GM19240 (cell line): ENCODE measurements around the gene LRRN2.

Source experiments
- DNase-seq: peaks from one replicate; pipeline ENCODE4 v3.0.0; 2011; ENCODE audit warnings: low spot score; ENCODE audit not compliant: insufficient read length

The LRRN2 gene

DNA sequence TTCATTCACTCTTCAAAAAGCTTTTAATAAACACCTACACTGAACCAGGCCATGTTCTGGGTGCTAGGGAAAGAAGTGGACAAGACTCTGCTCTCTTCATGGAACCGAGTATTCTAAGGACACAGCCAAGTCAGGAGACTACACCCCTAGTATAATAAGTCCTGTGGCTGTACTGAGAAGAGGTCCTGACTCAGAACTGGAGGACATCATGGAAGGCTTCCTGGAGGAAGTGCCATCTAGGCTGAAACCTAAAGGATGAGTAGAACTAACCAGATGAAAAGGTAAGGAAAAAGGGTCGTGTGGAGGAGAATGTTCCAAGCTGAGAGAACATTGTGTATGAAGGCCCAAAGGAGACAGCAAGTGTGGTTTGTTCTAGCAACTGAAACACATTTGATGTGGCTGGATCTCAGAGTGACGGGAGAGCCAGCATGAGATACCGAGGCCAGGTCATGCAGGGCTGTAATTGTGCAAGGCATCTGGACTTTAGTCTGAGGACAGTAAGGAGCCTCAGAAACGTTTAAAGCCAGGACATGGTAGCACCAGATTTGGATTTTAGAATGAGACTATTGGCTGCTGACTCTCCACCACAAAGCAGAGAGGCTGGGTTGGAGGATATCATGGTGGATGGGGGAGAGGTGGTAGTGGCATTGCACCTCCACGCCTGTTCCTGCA is 82.5 kb downstream of the LRRN2 start:
- no peak for DNase-seq

DNA sequence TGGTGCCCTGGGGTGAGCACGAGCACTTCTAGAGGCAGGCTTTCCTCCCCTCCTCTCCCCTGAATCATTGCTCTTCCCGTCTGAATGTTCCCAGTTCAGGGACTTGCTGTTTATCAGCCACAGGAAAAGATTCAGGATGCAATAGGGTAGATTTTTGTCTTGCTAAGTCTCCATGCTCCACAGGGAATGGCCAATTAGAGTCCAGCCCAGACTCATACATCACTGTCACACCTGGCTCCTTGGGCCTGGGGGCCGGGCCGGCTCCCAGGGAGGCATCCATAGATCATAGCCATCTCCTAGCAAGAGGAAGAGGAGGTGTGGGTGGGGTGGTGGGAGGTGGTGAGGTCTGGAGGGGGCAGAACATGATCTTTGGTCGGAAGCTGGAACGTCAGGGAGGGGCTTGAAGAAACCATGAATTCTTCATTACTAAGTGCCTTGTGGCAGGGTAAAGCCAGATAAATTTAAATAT is 83.4 kb downstream of the LRRN2 start:
- no peak for DNase-seq

DNA sequence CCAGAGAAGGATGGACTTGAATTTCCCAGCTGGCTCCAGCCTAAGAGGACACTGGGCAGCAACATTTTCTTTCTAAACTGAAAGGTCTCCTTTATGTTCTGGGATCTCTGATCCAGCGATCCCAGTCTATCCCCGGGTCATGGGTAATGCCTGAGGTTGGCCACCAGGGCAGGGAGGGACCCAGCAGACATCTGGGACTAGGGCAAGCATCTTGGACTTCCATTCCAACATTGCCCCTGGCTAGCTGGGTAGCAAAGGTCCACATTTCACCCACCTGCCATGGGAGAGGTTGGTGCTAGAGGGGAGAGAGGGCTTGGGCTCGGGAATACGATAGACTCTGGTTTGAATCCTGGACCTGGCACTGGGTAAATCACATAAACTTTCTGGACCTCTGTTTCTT is 84.6 kb downstream of the LRRN2 start:
- no peak for DNase-seq

DNA sequence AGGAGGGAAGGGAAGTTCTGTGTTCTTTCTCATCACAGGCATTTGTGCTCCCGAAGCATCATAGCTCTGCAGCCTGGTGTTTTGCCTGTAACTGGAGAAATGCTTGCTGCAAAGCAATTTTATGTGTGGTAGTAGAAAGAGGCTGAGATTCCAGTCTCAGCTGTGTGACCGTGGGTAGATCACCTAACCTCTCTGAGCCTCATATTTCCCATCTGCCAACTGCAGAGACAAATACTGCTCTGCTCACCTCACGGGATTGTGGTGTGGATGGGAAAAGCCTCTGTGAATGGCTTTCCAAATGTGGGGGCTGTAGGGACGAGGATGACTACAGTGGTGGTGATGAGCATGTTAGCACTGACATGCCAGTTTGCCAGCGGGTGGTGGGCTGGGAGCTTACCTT is 85.3 kb downstream of the LRRN2 start:
- DNase-seq: no peak

DNA sequence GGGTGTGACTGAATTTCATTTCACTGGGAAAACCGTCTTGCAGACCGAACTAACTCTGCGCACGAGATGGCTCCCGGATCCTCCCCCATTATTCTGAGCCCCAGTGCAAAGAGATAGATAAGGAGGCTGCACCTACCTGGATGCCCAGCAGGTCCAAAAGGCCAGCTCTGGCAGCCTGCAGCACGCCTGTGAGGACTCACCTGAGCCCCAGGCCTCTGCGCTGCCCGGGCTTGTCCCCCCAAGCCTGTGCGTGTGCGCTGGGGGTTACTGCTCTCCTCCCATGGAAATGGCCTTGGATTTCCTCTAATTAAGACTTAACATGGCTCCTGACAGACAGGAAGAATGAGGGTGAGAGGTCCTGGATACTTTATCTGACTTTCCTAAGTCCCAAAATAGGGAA is 85.9 kb downstream of the LRRN2 start:
- DNase-seq: no peak

DNA sequence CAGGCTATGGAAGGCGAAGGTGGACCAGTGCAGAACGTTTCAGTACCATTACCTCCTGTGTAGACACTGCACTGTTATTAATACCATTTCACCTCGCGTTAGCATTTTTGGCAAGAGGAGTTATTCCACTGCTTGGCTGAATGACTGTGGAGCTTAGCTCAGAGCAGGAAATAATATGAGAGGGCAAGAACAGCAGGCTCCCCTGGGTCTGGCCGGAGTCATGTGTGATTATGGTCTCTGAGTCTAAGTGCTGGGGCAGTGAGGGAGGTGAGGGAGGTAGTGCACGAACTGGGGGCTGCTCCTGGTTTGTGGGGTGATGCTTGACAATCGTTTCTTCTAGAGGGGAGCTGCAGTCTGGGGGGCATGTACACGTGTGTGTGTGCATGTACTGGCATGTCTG is 86.4 kb downstream of the LRRN2 start:
- DNase-seq: no peak

DNA sequence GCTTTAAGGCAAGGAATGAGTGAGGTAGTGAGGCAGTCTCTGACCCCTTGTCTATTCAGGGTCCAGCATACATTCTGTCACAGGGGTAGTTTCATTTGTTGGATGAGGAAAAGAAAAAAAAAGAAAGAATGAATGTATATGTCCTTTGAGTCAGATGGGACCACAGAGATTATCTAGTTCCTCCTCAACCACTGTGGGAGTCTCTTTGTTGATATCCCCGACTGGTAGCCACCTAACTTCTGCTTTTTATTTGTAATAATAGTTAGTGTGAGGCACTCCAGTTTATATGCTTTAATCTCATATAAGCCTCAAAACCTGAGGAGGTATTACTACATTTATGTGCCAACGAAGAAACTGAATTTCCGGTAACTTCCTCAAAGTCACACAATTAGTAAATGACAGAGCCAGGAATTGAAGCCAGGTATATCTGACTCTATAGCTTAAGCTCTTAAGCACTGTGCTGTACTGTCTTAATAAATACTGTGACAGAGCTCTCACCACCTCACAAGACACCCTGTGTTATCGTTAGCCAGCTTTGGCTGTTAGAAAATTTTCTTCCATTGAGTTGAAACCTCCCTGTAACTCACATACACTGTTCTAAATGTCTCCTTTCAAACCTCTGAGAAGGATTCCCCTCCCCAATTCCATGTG is 87.1 kb downstream of the LRRN2 start:
- DNase-seq: no peak

DNA sequence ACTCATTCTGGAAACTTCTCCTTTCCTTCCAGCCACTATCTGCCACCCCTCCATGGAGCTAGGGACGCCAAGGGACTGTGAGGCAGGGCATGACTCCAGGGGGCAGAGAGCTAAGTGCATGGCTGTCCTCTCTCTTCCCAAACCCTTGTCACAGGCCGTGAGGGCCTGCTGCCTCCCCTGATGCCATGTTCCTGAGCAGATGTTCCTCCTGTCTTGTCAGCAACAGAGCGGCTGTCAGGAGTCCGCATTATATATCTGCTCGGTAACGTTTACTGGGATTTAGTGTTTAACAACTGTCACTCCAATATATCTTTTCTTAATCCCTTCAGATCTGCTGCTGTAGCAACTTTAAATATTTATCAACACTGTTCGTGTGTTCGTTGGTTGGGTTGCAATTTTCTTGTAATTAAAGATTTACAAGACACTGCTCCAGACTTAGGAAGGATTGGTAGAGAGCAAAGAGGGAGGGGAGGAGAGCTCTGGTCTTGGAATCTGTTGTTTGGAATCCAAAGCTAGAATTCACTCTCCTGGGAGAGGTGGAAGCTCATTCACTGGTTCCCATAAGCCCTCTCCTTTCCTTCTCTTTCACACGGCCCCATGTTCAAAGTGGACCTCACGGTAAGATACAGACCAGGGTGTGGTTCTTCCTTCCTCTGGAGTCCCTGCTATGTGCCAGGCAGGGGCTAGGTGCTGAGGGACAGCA is 93.1 kb downstream of the LRRN2 start:
- no peak for DNase-seq

DNA sequence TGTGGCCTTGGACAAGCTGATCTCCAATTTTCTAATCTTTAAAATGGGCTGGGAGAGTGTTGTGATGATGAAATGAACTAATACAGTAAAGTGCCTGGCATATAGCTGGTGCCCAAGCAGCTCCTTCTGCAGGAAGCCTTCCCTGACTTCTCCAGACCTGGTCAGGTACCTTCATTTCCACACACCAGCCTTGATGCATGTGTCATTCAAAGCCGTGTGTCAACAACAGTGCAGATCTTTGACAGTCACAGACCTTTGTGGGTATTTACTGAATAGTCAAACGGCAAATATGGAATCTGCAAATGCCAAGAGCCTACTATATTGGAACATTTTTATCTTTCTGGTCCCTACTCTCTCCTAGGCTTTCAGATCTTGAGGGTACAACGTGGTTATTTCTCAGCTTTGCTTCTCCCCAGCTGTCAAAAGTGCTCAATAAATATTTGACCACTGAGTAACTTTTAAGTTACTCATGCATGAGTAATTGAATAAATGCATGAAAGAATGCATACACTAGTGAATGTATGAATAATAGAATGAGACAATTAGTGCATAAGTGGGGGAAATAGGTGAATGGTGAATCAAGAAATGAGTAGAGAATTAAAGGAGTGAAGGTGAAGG is 94.0 kb downstream of the LRRN2 start:
- DNase-seq: no peak

DNA sequence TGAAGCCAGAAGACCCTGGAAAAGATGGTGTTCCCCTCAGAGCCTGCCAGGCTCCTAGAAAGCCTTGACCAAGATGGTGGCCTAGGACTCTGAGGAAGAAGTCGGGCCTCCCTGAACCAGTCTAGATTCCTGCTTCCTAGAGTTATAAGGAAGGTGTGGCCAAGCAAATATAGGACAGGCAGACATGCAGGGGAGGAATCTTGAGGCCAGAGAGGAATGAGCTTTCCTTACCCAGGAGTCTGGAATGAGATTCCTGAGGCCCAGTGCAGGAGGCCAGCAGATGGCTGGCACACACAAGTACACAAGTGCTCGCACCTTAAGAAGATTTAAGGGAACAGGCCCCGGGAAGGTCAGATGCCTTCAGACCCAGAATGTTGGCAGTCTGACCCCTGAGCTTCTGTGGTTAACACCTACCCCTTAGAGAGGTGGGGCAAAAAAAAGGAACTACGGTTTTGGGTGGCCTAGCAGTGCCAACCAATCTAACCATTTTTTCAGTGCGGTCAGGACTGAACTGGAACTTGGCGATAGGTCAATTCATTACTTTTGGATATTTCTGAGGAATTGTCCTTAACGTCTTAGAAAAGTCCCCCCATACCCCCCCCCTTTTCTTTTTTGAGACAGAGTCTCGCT is 96.0 kb downstream of the LRRN2 start:
- DNase-seq: no peak

DNA sequence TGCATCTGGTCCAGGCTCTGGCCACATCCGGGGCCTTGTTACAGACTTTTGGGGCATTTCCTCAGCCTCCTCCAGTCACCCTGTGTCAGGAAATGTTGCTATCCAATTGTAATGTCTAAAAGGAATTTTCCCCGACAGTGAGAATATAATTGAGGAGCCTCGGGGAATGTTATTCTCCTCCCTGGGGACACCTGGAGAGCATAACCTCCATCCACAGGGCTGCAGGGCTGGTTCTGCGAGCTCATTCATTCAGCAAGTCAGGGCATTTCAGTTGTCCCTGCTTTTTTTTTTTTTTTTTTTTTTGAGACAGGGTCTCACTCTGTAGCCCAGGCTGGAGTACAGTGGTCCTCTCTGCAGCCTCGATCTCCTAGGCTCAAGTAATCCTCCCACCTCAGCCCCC is 96.7 kb downstream of the LRRN2 start:
- DNase-seq: no peak

DNA sequence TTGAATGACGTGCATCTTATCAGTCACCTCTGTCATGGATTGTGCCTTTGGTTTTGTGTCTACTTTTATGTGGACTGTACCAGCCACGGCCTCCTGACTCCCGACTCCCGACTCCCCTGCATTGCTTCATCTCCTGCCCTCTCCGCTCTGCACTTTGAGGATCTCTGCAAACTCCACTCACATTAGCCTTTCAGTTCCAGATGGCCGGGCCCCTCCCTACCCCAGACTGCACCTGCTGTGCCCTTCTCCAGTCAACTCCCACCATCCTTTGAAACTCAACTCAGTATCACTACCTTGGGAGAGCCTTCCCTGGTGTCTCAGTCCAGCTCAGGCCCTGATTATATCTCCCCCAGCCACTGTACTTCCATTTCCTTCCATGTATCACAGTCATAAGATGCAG is 97.9 kb downstream of the LRRN2 start:
- no peak for DNase-seq

DNA sequence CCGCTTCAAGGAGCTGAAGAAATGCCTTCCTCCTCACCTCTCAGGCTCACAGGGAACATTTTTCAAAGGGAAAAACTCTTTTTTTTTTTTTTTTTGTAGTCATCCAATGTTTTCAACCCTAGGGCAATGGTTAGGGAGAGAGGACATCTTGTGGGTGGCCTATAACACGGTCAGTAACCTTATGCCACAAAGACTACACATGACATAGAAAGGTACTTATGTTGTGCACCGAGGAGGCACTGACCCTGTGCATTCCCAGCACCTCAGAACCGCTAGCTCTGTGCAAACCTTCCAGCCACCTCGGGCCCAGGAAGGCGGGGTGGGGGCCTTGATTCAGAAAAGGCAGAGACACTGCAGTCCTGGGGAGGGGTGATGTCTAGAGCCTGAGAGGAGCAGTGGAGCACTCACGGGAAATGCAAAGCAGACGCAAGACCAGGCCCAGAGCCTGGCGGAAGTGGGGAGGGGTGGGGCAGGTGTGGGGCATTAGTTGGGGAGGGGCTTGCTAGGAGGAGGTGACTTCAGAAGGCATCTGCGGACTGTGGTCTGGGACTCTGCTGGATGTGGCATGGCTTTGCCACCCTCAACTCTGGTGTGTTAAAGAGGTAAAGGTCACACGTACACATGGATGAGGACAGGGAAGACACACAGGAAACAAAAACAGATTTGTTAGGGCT is 100.7 kb downstream of the LRRN2 start:
- DNase-seq: no peak

DNA sequence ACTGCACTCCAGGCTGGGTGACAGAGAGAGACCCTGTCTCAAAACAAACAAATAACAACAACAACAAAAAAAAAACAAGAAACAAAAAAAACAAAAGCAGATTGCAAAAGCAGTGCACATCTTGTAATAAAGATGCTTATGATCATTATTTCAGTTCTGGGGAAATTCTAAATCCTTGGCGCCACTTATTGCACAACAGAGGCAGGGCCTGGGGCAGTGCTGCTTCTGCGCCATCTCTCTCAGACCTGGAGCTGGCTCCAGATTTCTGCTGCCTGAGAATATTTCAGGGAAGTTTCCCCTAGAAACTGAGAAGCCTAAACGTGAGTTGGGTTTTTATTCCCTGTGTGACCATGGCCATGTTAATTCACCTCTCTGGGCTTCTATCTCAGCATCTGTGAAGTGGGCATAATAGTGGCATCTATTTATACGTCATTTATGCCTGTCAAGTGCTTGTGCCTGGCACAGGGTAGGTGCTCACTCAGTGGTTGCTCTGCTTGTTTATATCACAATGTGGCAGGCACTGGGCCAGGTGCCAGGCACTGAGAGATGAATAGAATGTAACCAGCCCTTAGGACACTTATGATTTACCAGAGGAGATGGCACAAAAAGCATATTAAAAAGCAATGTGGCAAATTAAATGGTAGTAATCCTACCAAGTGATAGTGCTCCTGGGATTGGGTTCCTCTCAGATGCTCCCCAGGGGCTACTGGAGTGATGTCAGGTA is 101.5 kb downstream of the LRRN2 start:
- no peak for DNase-seq

DNA sequence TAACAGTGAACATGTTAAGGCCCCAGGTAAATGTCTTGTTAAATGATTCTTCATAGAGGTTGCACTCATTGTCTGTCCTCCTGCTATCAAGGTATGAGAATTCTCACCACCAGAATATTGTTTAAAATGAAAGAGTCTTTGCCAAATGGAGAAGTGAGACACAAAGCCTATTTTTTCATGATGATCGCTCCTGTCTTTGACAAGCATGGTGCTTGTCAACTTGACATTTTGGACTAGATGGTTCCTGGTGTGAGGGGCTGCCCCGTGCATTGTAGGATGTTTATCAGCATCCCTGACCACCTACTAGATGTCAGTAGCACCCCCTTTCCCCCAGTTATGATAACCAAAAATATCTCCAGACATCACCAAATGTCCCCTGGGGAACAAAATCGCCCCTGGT is 103.8 kb downstream of the LRRN2 start:
- no peak for DNase-seq

DNA sequence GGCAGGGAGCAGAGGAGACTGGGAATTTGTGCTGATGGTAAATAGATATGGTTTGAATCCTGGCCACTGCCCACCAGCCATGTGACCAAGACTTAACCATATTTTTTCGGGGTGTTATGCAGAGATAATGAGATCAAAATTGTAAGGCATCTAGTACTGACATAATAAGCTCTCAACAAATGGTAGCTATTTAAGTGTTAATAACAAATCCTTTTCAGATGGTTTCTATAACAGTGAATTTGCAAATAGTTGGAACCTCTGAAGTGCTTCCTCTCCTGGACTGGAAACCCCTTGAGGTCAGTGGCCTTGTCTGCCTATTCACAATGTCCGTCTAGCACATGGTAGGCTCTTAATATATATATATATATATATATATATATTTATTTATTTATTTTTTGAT is 104.7 kb downstream of the LRRN2 start:
- no peak for DNase-seq

DNA sequence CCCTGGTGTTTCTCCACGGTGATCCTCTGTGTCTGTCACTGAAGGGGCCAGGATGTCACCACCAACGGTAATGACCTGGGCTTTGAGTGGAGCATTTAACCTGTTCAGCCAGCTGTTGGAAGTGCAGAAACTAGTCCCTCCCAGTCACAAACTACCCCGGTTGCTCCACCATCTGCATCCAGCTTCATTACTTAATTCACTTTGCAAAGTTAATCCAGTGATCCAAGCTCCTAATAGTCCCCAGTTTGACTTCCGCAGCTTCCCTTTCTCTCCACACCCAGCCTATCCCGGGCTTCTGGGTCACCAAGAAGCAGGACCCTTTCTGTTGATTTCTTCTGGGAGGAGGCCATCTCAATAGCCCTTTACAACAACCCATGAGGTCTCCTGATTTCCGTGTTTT is 105.9 kb downstream of the LRRN2 start:
- no peak for DNase-seq

DNA sequence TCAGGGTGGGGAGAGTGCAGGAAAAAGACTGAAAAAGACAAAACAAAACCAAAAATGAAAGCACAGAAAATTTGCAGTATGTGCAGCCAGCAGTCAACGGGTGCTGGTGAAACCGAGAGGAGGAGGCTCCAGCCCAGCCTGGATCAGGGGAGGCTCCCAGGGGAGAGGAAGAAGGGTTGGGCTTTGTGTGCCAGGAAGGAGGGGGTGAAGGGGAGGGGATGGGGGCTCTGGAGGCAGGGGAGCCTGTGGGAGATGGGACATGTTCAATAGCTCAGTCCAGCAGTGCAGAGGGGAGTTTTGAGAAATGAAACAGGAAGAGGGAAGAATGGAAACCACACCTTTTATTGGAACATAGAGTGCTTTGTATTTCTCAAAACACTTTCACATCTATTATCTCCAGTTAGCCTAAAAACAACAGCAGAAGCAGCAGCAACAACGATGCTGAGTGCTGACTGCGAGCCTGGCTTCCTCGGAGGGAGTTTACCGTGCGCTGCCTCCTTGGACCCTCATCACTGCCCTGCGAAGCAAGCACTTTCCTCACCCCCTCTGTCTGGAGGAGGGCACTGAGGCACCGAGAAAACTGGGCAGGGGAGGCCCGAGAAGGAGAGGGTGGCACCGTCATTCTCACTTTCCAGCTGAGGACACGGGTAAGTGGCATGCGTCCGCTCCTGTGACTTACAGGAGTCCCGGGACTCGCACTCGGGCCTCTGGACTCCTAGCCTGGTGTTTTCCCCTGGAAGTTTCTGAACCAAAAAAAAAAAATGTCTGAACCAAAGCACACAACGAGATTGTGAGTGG is 106.5 kb downstream of the LRRN2 start:
- peak; percentile 82 for DNase-seq

DNA sequence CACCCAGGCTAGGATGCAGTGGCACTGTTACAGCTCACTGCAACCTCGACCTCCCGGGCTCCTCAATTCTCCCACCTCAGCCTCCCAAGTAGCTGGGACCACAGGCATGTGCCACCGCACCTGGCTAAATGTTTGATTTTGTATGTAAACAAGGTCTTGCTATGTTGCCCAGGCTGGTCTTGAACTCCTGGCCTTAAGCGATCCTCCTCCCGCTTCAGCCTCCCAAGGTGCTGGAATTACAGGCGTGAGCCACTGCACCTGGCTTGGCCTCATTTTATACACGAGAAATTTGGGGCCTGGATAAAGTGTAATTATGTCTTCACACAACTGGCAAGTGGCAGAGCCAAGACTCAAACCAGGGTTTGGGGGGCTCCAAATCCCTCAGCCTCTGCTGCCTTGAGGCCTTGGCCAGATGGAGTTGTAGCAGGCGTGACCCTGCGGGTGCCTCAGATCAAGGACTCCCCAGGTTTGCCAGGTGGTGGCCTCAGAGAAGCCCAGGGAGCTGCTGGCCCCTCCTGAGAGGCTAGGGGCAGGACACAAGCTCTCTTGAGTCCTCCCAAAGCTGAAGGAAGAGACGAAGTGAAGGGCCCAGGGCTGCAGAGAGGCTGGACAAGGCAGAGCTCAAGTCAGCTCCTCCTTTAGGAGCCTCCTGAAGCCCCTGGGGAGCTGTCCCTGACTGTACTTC is 107.6 kb downstream of the LRRN2 start:
- no peak for DNase-seq
